Hepatocyte (in vitro differentiated cells): ENCODE measurements around the gene SLC35G6. TPM values are rescaled to one million over a fixed set of nuclear protein-coding genes. Genes with fewer than 3 reads are reported as not detected.

Source experiments
- DNase-seq: peaks from one replicate; pipeline ENCODE4 v3.0.0-alpha.2; 2016; ENCODE audit warnings: low spot score
- H2AFZ ChIP-seq: fragments of 200-600 bp; sonication (generic); 2 replicates; pipeline ENCODE4 v1.6.0; 2016; ENCODE audit warnings: antibody characterized with exemption, mild to moderate bottlenecking
- H3K27ac ChIP-seq: fragments of 200-600 bp; sonication (generic); 2 replicates; pipeline ENCODE4 v1.5.1; 2016; ENCODE audit warnings: mild to moderate bottlenecking
- H3K27me3 ChIP-seq: fragments of 200-600 bp; sonication (generic); 2 replicates; pipeline ENCODE4 v1.6.1; 2016
- H3K36me3 ChIP-seq: fragments of 200-600 bp; sonication (generic); replicated peaks from 2 replicates; pipeline ENCODE4 v1.5.1; 2016; ENCODE audit warnings: low read depth; ENCODE audit not compliant: insufficient read depth
- H3K4me1 ChIP-seq: fragments of 200-600 bp; sonication (generic); 2 replicates; pipeline ENCODE4 v1.5.1; 2016; ENCODE audit warnings: mild to moderate bottlenecking, moderate library complexity; ENCODE audit not compliant: insufficient read depth
- H3K4me2 ChIP-seq: fragments of 200-600 bp; sonication (generic); 2 replicates; pipeline ENCODE4 v1.6.0; 2016
- H3K4me3 ChIP-seq: fragments of 200-600 bp; sonication (generic); 2 replicates; pipeline ENCODE4 v1.5.1; 2016; ENCODE audit warnings: mild to moderate bottlenecking
- H3K79me2 ChIP-seq: fragments of 200-600 bp; sonication (generic); 2 replicates; pipeline ENCODE4 v1.6.0; 2017; ENCODE audit warnings: mild to moderate bottlenecking
- H3K9me2 ChIP-seq: fragments of 200-600 bp; sonication (generic); replicated peaks from 2 replicates; pipeline ENCODE4 v1.6.0; 2017; ENCODE audit warnings: mild to moderate bottlenecking; ENCODE audit not compliant: insufficient read depth
- H3K9me3 ChIP-seq: fragments of 200-600 bp; sonication (generic); 2 replicates; pipeline ENCODE4 v1.5.1; 2016; ENCODE audit warnings: low read depth, mild to moderate bottlenecking
- H4K20me1 ChIP-seq: fragments of 200-600 bp; sonication (generic); 2 replicates; pipeline ENCODE4 v1.6.0; 2016; ENCODE audit warnings: mild to moderate bottlenecking; ENCODE audit not compliant: insufficient read depth, poor library complexity, severe bottlenecking
- EZH2 ChIP-seq: fragments of 200-600 bp; sonication (generic); IDR thresholded peaks from 2 replicates; pipeline ENCODE4 v1.6.1; 2016; ENCODE audit warnings: antibody characterized with exemption, mild to moderate bottlenecking, borderline replicate concordance
- EZH2phosphoT487 ChIP-seq: fragments of 200-600 bp; sonication (generic); IDR thresholded peaks from one replicate; pipeline ENCODE4 v1.6.1; 2018; ENCODE audit warnings: antibody characterized with exemption, mild to moderate bottlenecking, low read depth, moderate library complexity; ENCODE audit not compliant: unreplicated experiment, severe bottlenecking
- WGBS: methylation state at CpG from one replicate; pipeline ENCODE4 v1.1.6; 2016; ENCODE audit warnings: low lambda C conversion rate; ENCODE audit errors: missing lambda C conversion rate; 5-methylcytosine and 5-hydroxymethylcytosine counted together
- polyA plus RNA-seq: library from polyadenylated mRNA; unstranded; fragments of >200 nt; fragmentation: Nextera tagmentation; extraction: Ambion mirVana; gene quantifications from 2 replicates; pipeline ENCODE4 v1.2.1, GENCODE V29; 2016
- total RNA-seq: library from RNA; depleted of rRNA; stranded (reverse); fragments of >200 nt; gene quantifications from 2 replicates; pipeline ENCODE4 v1.2.3, GENCODE V29; 2014
- TF ChIP-seq, protein P1 (sequence below): fragments of 200-600 bp; sonication (generic); IDR thresholded peaks from 2 replicates; pipeline ENCODE4 v1.5.1; 2016; ENCODE audit warnings: antibody characterized with exemption, mild to moderate bottlenecking; ENCODE audit not compliant: poor library complexity

Gene SLC35G6
- total and polyA plus RNA-seq, 2 experiments from 2014 or later, result 0.30 TPM; not detected in 1

DNA sequence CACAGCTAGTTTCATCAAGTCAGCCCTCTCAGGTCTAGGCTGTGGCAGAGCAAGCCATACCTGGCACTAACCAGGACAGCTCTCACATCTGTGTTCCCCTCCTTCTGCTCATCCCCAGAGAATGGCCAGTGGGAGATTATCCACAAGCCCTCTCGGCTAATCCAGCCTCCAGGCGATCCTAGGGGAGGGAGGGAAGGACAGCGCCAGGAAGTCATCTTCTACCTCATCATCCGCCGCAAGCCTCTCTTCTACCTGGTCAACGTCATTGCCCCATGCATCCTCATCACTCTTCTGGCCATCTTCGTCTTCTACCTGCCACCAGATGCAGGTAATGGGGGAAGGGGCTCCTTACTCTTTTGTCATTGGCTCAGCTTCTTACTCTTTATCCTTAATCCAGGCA is 32.8 kb upstream of the SLC35G6 start:
- no peaks in the 10 kb centered on the region for H3K9me2 ChIP-seq
- H3K4me1 ChIP-seq, result peaks cover 3% of the 10 kb centered on the region
- H3K4me3 ChIP-seq, result no peak overlapping the region
- WGBS, result 94% methylated on average over 7 of the region's 7 CpGs
- no peak overlapping the region for H3K27ac ChIP-seq
- H3K4me2 ChIP-seq, result no peak overlapping the region
- DNase-seq, result no peak
- H3K9me3 ChIP-seq, result no peaks in the 10 kb centered on the region
- no peaks in the 10 kb centered on the region for H4K20me1 ChIP-seq
- no peaks in the 10 kb centered on the region for H3K27me3 ChIP-seq
- H2AFZ ChIP-seq, result no peak overlapping the region
- no peaks in the 10 kb centered on the region for H3K36me3 ChIP-seq
- TF ChIP-seq, protein P1, sequence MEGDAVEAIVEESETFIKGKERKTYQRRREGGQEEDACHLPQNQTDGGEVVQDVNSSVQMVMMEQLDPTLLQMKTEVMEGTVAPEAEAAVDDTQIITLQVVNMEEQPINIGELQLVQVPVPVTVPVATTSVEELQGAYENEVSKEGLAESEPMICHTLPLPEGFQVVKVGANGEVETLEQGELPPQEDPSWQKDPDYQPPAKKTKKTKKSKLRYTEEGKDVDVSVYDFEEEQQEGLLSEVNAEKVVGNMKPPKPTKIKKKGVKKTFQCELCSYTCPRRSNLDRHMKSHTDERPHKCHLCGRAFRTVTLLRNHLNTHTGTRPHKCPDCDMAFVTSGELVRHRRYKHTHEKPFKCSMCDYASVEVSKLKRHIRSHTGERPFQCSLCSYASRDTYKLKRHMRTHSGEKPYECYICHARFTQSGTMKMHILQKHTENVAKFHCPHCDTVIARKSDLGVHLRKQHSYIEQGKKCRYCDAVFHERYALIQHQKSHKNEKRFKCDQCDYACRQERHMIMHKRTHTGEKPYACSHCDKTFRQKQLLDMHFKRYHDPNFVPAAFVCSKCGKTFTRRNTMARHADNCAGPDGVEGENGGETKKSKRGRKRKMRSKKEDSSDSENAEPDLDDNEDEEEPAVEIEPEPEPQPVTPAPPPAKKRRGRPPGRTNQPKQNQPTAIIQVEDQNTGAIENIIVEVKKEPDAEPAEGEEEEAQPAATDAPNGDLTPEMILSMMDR, result no peak
- TF ChIP-seq EZH2phosphoT487, result no peak
- no peak for TF ChIP-seq EZH2
- no peaks in the 10 kb centered on the region for H3K79me2 ChIP-seq

DNA sequence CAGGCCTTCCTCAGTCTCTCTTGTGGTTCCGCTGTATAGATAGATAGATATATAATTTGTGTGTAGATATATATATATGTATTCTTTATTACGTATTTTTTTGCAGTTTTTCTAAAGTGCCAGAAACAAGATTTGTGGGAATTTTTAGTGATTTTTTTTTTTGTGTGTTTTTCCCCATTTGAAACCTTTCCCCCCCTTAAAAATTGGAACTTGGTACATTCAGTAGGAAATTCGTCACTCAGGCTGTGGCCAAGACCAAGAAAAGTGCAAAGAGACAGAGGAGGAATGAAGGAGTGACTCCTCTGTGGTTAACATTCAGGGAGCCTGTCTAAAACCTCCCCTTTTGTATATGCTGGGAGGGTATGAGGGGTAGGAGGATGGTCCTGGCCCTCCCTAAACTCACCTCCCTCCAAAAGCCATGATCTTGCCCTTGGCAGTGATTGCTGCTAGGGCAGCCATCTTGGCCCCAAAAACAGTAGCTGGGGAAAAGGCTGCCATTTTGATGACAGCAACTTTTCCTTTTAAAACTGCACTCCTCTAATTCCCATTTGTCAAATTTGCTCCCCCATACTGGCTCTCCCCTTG is 21.2 kb upstream of the SLC35G6 start:
- Histone ChIP-seq H3K9me2 (no peaks in the 10 kb centered on the region), H3K27me3 (no peaks in the 10 kb centered on the region), H3K4me1 (no peaks in the 10 kb centered on the region), H3K36me3 (no peaks in the 10 kb centered on the region), H3K4me3 (no peak overlapping the region), H2AFZ (no peak overlapping the region), H3K9me3 (no peaks in the 10 kb centered on the region), H4K20me1 (no peaks in the 10 kb centered on the region), H3K27ac (no peak overlapping the region), H3K79me2 (no peaks in the 10 kb centered on the region), H3K4me2 (no peak overlapping the region)
- TF ChIP-seq, protein P1, result no peak
- TF ChIP-seq EZH2 (no peak), EZH2phosphoT487 (no peak)
- no peak for DNase-seq
- WGBS, result 90% methylated on average over 3 of the region's 3 CpGs

DNA sequence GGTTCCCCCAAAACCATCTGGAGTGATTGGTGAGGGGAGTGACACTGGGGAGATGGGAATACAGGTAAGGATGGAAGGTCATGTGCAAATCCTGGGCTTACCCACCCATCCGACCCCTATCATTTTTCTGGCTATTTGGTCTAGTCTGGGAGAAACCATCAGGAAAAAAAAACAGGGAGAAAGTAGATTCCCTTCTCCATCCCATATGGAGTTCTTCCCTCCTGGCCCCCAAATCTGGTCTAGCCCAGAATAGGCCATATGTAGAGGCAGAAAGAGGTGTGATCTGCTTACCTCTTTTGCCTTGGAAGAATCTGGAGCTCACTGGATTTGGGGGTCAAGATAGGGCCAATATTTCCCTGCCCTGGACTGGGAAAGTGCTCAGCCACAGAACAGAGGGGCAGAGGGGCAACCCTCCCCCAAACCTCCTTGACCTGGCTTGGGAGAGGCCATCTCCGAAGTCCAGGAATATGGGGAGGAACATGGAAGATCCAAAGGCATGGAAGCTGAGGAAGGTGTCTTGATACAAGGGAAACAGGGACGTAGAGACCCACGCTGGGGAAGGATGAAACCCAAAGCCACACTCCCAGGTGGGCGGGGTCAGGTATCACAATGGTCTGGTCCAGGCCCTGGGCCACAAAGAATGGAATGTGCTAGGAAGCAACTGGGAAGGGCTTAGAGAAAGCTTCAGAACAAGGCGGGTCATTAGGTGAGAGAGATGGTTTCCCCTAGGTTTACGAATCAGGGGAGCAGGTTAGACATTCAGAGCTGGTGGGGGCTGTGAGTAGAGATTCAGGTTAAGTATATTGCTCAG is 20.2 kb upstream of the SLC35G6 start:
- H3K4me1 ChIP-seq, result no peaks in the 10 kb centered on the region
- H3K79me2 ChIP-seq, result no peaks in the 10 kb centered on the region
- WGBS, result 93% methylated on average over 7 of the region's 7 CpGs
- no peaks in the 10 kb centered on the region for H3K27me3 ChIP-seq
- no peaks in the 10 kb centered on the region for H4K20me1 ChIP-seq
- H3K4me3 ChIP-seq, result no peak overlapping the region
- no peak overlapping the region for H3K27ac ChIP-seq
- no peak overlapping the region for H2AFZ ChIP-seq
- H3K9me3 ChIP-seq, result no peaks in the 10 kb centered on the region
- TF ChIP-seq EZH2phosphoT487 (no peak), EZH2 (no peak)
- TF ChIP-seq, protein P1, result no peak
- no peak overlapping the region for H3K4me2 ChIP-seq
- H3K9me2 ChIP-seq, result no peaks in the 10 kb centered on the region
- no peaks in the 10 kb centered on the region for H3K36me3 ChIP-seq
- DNase-seq, result no peak
